Transverse colon (tissue), 4 donors: ENCODE data around the gene XXYLT1.

ENCODE experiments used
- EP300 ChIP-seq: sonication (generic); formaldehyde crosslinking; IDR thresholded peaks from one replicate; pipeline ENCODE4 v1.6.1; 2017; ENCODE audit warnings: antibody characterized with exemption, low read depth
- POLR2A ChIP-seq: fragments of 450-650 bp; IDR thresholded peaks from one replicate; pipeline ENCODE4 v1.6.1; 2016; ENCODE audit warnings: antibody characterized with exemption, mild to moderate bottlenecking, moderate library complexity
- POLR2AphosphoS5 ChIP-seq, 3 donors: sonication (generic); formaldehyde crosslinking; IDR thresholded peaks; one replicate each; pipeline ENCODE4 v1.6.1; 2016; ENCODE audit warnings: antibody characterized with exemption in 3 of 3
- TF ChIP-seq, protein P1 (sequence below), 5 experiments: fragments of 200-600 bp in 3 of 5; fragments of 450-650 bp in 2 of 5; sonication (generic) in 3 of 5; IDR thresholded peaks; 1 replicate in 2 of 5; 2 replicates in 3 of 5; pipeline ENCODE4 v1.5.1; 2016 to 2017; ENCODE audit warnings: antibody characterized with exemption in 5 of 5, inconsistent platforms in 3 of 5, mild to moderate bottlenecking in 2 of 5, moderate library complexity in 1 of 5

DNA sequence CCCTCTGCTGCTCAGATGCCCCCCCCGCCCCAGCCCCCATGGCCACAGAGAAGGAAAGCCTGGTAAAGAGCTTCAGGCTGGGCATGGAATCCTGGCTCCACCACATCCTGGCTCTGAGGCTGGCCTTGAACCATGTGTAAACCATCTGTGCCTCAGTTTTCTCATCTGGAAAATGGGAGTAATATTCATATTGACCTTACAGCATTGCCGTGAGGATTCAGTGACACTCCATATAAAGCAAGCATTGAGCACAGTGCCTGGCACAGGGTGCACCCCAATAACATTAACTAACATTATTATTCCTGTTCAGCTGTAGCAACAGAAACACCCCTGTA, 150.7 kb downstream of the XXYLT1 start:
- TF ChIP-seq POLR2AphosphoS5 (IDR thresholded peaks at IDR 0.05) (no peak), POLR2A (no peak), EP300 (no peak)
- TF ChIP-seq, protein P1, sequence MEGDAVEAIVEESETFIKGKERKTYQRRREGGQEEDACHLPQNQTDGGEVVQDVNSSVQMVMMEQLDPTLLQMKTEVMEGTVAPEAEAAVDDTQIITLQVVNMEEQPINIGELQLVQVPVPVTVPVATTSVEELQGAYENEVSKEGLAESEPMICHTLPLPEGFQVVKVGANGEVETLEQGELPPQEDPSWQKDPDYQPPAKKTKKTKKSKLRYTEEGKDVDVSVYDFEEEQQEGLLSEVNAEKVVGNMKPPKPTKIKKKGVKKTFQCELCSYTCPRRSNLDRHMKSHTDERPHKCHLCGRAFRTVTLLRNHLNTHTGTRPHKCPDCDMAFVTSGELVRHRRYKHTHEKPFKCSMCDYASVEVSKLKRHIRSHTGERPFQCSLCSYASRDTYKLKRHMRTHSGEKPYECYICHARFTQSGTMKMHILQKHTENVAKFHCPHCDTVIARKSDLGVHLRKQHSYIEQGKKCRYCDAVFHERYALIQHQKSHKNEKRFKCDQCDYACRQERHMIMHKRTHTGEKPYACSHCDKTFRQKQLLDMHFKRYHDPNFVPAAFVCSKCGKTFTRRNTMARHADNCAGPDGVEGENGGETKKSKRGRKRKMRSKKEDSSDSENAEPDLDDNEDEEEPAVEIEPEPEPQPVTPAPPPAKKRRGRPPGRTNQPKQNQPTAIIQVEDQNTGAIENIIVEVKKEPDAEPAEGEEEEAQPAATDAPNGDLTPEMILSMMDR (IDR thresholded peaks at IDR 0.05), result no peak
